Stimulated activated memory B cell treated with anti-CD40 and anti-IgM and Interleukin-4, amounts not matched to agents 10 μg/mL and 1 μg/mL and 100 μg/mL, for 72 hours (primary cell): ENCODE data around the gene CDH24.
"Not testable (repeated sequence)": the region's sequence is repeated elsewhere in the genome, so short reads cannot be mapped to it uniquely, and the experiment has no call there.

Experiments
- ATAC-seq: fragments of 150-1000 bp; cut with Tn5 transposase; 2 replicates; pipeline ENCODE4 v1.10.0; 2021
- H3K27ac Mint-ChIP-seq: one replicate; pipeline ENCODE4 v1.8.0; 2022; ENCODE audit warnings: mild to moderate bottlenecking, mixed read lengths
- H3K27me3 Mint-ChIP-seq: one replicate; pipeline ENCODE4 v1.8.0; 2022; ENCODE audit warnings: mixed read lengths
- H3K36me3 Mint-ChIP-seq: one replicate; pipeline ENCODE4 v1.8.0; 2022; ENCODE audit warnings: mixed read lengths
- H3K4me1 Mint-ChIP-seq: one replicate; pipeline ENCODE4 v1.8.0; 2022; ENCODE audit warnings: mixed read lengths
- H3K4me3 Mint-ChIP-seq: one replicate; pipeline ENCODE4 v1.8.0; 2022; ENCODE audit warnings: mild to moderate bottlenecking, moderate library complexity, mixed read lengths
- H3K9me3 Mint-ChIP-seq: one replicate; pipeline ENCODE4 v1.8.0; 2022; ENCODE audit warnings: mixed read lengths

CDH24 gene

DNA sequence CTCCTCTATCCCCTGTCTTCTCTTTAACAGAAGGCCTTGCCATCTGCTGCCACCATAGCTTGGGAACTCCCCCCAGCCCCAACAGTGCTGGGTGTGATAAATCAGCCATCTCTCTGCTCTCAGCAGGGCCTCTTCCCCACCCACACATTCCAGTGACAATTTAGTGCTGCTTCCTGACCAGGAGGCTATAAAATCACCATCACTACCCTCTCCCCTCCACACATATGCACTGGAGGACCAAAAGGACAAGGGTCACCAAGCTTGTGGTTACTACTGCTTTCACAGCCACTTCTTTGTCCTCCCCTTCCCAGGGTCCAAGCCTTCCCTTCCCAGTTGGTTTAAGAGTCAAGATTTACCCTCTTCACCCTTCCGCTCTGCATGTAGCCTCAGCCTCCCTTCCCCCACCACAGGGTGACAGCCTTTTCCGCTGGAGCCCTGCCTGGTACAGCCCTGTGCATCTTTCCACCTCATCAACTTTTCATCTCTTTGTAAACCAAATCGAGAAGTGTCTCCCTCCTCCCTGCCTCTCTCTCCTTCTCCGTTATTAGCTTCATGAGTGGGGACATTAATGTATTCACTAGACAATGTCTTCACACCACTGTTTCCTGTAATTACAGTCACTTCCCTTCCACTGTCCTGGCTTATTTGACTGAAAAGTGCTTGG is 32.0 kb downstream of the CDH24 start:
- Mint-ChIP-seq H3K4me3 (no peak overlapping the region), H3K4me1 (peaks cover 27% of the 10 kb centered on the region), H3K36me3 (peaks cover 63% of the 10 kb centered on the region), H3K27me3 (no peaks in the 10 kb centered on the region), H3K9me3 (no peaks in the 10 kb centered on the region), H3K27ac (no peak overlapping the region)
- no peak for ATAC-seq

GRCh38 chr14:23024612-23025075 is 32.7 kb downstream of the CDH24 start:
- H3K36me3 Mint-ChIP-seq: peaks cover 63% of the 10 kb centered on the region
- no peak overlapping the region for H3K4me3 Mint-ChIP-seq
- no peaks in the 10 kb centered on the region for H3K27me3 Mint-ChIP-seq
- no peaks in the 10 kb centered on the region for H3K9me3 Mint-ChIP-seq
- ATAC-seq: no peak
- peaks cover 26% of the 10 kb centered on the region for H3K4me1 Mint-ChIP-seq
- H3K27ac Mint-ChIP-seq: no peak overlapping the region

DNA sequence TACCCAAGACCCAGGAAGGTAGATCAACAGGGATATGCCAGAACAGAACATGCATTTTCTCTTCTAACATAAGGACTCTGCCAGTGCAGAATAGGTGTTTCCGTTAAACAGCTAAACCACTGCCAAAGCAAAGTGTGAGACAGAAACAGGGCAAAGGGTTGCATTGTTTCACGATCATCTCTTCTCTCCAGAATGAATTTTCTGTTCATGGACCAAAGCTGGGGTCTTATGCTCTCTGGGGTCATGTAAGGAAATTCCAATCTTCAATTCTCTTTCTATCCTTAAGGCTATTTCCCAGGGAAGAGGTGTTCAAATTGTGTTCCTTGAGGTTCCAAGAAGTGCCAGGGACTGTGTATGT is 33.5 kb downstream of the CDH24 start:
- no peaks in the 10 kb centered on the region for H3K27me3 Mint-ChIP-seq
- H3K36me3 Mint-ChIP-seq: peaks cover 55% of the 10 kb centered on the region
- ATAC-seq: no peak
- H3K4me3 Mint-ChIP-seq: no peak overlapping the region
- H3K4me1 Mint-ChIP-seq: peaks cover 18% of the 10 kb centered on the region
- no peak overlapping the region for H3K27ac Mint-ChIP-seq
- no peaks in the 10 kb centered on the region for H3K9me3 Mint-ChIP-seq

DNA sequence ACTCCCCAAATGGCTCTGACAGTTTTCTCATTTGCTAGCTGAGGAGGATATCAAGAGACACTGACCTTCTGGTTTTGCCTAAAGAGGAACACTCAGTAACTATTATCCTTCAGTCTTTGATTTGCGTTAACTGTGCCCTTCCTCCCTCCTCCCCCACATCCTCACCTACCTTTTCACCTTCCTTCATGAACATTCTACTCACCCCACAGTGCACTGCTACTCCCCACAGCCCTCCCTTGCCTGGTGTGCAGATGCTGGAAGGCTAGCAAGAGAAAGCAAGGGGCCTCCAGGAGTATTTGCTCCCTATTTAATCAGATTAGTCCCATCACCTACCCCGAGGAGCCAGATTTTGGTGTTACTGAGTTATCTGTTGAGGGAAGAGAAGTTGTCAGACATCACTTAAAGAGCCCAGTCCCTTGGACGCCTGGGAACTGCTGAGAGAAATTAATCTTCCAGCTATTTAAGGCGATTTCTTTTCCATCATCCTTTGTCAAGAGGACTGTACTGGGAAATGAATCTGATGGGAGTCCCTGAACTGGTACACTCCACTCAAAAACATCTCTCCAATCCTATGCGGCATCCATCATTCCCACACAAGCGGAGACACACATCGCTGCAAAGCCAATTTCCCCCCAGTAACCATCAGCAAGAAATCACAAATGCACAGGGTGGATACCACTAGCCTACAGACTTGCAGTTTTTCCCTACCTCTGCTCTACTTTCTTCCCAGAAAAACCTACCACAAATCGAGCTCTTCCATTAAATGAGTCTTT is 34.1 kb downstream of the CDH24 start:
- Mint-ChIP-seq H3K4me3 (no peak overlapping the region), H3K27ac (no peak overlapping the region), H3K27me3 (no peaks in the 10 kb centered on the region), H3K36me3 (peaks cover 52% of the 10 kb centered on the region), H3K4me1 (peaks cover 14% of the 10 kb centered on the region), H3K9me3 (no peaks in the 10 kb centered on the region)
- ATAC-seq: no peak

- no peak for ATAC-seq
- Mint-ChIP-seq H3K27ac (no peak overlapping the region), H3K4me1 (peaks cover 8% of the 10 kb centered on the region), H3K4me3 (no peak overlapping the region), H3K9me3 (no peaks in the 10 kb centered on the region), H3K27me3 (no peaks in the 10 kb centered on the region), H3K36me3 (peaks cover 44% of the 10 kb centered on the region)
Measured at GRCh38 chr14:23021889-23022442, 35.4 kb downstream of the CDH24 start.

GRCh38 chr14:23021434-23021833 is 35.9 kb downstream of the CDH24 start:
- no peaks in the 10 kb centered on the region for H3K27me3 Mint-ChIP-seq
- peaks cover 8% of the 10 kb centered on the region for H3K4me1 Mint-ChIP-seq
- no peak overlapping the region for H3K27ac Mint-ChIP-seq
- peaks cover 41% of the 10 kb centered on the region for H3K36me3 Mint-ChIP-seq
- H3K4me3 Mint-ChIP-seq: no peak overlapping the region
- no peaks in the 10 kb centered on the region for H3K9me3 Mint-ChIP-seq
- no peak for ATAC-seq

DNA sequence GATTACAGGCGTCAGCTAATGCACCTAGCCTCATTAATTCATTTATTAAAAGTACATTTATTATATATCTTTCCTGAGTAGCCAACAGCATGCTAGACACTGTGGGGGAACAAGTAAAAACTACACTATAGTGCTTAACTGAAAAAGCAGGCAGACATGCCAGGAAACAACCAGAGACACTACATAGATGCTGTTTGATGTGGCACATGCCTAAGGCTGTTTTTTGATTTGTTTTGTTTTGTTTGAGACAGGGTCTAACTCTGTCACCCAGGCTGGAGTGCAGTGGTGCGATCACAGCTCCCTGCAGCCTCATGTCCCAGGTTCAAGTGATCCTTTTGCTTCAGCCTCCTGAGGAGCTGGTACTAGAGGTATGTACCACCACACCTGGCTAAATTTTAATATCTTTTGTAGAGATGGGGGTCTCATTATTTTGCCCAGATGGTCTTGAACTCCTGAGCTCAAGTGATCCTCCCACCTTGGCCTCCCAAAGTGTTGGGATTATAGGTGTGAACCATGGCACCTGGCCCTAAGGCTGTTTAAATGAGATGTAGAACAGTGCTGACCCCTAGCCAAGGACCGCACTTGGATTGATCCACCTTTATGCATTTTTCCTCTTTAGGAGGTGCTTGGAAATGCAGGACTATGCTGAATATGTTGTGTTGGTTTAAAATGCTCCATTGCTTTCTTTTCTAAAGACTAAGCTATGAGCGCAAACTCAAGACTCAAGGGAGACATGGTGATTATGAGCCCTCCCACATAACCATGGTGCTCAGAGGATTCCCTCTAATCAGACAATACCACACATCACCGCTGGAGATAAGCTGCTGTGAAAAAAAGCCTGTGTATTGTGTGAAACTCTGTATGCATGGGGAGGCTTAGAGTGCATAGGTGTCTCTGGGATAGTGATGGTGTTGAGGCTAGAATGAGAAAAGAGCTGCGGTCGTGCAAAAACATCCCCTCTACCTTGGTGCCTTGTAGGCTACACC is 36.9 kb downstream of the CDH24 start:
- H3K36me3 Mint-ChIP-seq: peaks cover 31% of the 10 kb centered on the region
- H3K27ac Mint-ChIP-seq: no peak overlapping the region
- H3K9me3 Mint-ChIP-seq: no peaks in the 10 kb centered on the region
- no peak overlapping the region for H3K4me3 Mint-ChIP-seq
- peaks cover 5% of the 10 kb centered on the region for H3K4me1 Mint-ChIP-seq
- no peaks in the 10 kb centered on the region for H3K27me3 Mint-ChIP-seq
- no peak for ATAC-seq

GRCh38 chr14:23018107-23018506 is 39.2 kb downstream of the CDH24 start:
- Mint-ChIP-seq H3K27ac (no peak overlapping the region), H3K9me3 (no peaks in the 10 kb centered on the region), H3K27me3 (no peaks in the 10 kb centered on the region), H3K36me3 (peaks cover 9% of the 10 kb centered on the region), H3K4me3 (no peak overlapping the region), H3K4me1 (no peaks in the 10 kb centered on the region)
- no peak for ATAC-seq

DNA sequence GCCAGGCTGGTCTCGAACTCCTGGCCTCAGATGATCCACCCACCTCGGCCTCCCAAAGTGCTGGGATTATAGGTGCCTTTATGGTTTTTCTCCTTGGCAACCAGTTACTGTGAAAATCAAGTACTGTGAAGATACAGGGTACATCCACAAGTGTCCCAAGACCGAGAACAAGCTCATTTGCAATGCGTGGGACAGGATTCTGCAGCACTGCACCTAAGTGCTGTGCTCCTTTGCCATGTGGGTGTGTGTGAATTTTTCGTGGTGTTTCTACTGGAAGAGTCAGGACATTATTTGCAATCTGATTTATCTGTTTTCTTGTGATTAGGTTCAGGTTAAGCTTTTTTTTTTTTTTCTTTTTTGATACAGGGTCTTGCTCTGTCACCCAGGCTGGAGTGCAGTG is 40.2 kb downstream of the CDH24 start:
- peaks cover 9% of the 10 kb centered on the region for H3K36me3 Mint-ChIP-seq
- no peaks in the 10 kb centered on the region for H3K27me3 Mint-ChIP-seq
- H3K27ac Mint-ChIP-seq: no peak overlapping the region
- H3K9me3 Mint-ChIP-seq: no peaks in the 10 kb centered on the region
- ATAC-seq: no peak
- H3K4me3 Mint-ChIP-seq: no peak overlapping the region
- no peaks in the 10 kb centered on the region for H3K4me1 Mint-ChIP-seq

DNA sequence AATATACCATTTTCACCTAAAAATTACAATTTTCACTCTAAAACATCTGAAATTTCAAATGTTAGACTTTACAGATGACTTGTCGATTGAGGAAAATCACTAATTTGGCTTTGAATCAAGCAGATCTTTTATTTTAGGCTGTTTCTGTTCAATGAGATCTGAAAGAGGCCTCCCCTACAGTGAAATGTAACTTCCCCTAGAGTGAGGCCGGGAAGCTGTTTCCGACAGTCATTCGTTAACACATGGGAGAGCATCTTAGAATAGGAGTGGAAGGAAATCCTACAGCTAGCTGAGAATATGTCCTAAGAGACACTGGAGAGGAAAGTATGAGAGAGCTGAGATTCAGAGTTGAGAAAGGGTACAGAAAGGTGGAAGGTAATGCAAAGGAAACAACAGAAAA is 41.7 kb downstream of the CDH24 start:
- Mint-ChIP-seq H3K9me3 (no peaks in the 10 kb centered on the region), H3K4me3 (no peak overlapping the region), H3K27ac (no peak overlapping the region), H3K36me3 (no peaks in the 10 kb centered on the region), H3K27me3 (no peaks in the 10 kb centered on the region), H3K4me1 (no peaks in the 10 kb centered on the region)
- no peak for ATAC-seq

DNA sequence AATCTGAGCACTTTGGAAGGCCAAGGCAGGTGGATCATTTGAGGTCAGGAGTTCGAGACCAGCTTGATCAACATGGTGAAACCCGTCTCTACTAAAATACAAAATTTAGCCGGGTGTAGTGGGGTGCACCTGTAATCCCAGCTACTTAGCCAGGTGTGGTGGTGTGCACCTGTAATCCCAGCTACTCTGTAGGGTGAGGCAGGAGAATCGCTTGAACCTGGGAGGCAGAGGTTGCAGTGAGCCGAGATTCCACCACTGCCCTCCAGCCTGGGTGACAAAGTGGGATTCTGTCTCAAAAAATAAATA is 43.6 kb downstream of the CDH24 start:
- not testable (repeated sequence) for ATAC-seq, H3K27me3 Mint-ChIP-seq, H3K27ac Mint-ChIP-seq, H3K9me3 Mint-ChIP-seq, H3K4me1 Mint-ChIP-seq, H3K36me3 Mint-ChIP-seq, H3K4me3 Mint-ChIP-seq

DNA sequence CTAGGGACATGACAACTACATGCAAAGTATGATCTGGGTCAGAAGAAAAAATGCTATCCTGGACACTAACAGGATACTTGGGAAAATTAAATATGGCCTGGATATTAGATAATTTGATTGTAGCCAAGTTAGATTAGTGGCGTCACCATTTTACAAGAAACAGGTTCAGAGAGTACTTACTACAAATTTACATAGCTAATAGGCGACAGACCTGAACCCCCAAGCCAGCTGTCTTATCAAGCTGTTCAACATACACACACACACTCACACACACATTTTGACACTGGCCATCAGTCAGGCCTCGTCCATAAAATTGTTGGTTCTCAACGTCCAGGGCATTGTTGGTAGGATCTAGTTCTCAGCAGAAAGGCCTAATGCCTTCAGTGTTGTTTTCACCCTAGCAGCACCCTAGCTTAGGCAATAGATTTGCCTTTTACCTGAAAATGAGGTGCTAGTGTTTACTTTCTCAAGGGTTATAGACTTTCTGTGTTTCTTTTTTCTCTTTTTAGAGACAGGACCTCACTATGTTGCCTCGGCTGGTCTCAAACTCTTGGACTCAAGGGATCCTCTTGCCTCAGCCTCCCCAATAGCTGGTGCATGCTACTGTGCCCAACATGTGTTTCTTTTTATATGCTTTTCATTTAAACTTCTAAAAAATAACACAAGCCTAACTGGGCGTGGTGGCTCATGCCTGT is 44.1 kb downstream of the CDH24 start:
- Mint-ChIP-seq H3K4me3 (no peak overlapping the region), H3K27ac (no peak overlapping the region), H3K36me3 (no peaks in the 10 kb centered on the region), H3K27me3 (no peaks in the 10 kb centered on the region), H3K9me3 (no peaks in the 10 kb centered on the region), H3K4me1 (peaks cover 9% of the 10 kb centered on the region)
- ATAC-seq: no peak

- H3K9me3 Mint-ChIP-seq: no peaks in the 10 kb centered on the region
- peak; percentile 71 for ATAC-seq
- peaks cover 20% of the 10 kb centered on the region for H3K4me1 Mint-ChIP-seq
- no peaks in the 10 kb centered on the region for H3K27me3 Mint-ChIP-seq
- H3K4me3 Mint-ChIP-seq: peak within 1 kb of the TSS; percentile 100
- H3K36me3 Mint-ChIP-seq: no peaks in the 10 kb centered on the region
- peak within 1 kb of the TSS; percentile 98 for H3K27ac Mint-ChIP-seq
Measured at GRCh38 chr14:23009939-23010726, 47.2 kb downstream of the CDH24 start, which contains the start of gene C14orf93. C14orf93 (minus strand) TSS chr14:23010143; CDS start chr14:22999023, 11,120 bp downstream.

DNA sequence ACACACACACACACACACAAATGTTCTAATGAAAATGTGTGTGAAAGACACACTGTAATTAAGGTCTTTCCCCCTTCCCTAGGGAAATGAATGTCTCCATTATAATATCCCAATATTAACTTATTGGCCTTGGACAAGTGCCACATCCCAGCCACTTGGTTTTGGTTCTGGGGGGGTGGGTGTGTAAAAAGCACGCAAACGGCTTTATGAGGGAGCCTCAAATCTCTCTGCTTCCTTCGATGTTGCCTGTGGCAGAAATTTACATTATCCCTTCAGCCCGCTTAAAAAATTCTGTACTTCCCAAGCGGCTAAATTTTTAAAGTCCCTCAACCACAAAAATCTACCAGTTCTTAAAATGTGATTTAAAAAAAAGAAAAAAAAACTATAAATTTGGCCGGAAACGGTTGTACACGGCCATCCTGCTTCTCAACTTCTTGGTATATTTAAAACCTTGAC is 47.8 kb downstream of the CDH24 start:
- no peaks in the 10 kb centered on the region for H3K9me3 Mint-ChIP-seq
- H3K36me3 Mint-ChIP-seq: no peaks in the 10 kb centered on the region
- peak overlapping the region; percentile 100 for H3K4me3 Mint-ChIP-seq
- H3K4me1 Mint-ChIP-seq: peaks cover 24% of the 10 kb centered on the region
- peak overlapping the region; percentile 98 for H3K27ac Mint-ChIP-seq
- ATAC-seq: no peak
- no peaks in the 10 kb centered on the region for H3K27me3 Mint-ChIP-seq
